Neural cell (in vitro differentiated cells): ENCODE results near the gene TNFAIP8L3. TPM values are rescaled to one million over a fixed set of nuclear protein-coding genes. Genes with fewer than 3 reads are reported as not detected.

ENCODE experiments used
- H2AFZ ChIP-seq: fragments of 200-600, 300-800 bp; sonication (generic), shearing (Covaris generic); 2 replicates; pipeline ENCODE4 v1.6.0; 2014; ENCODE audit warnings: low read depth, mild to moderate bottlenecking, antibody characterized with exemption, low read length, moderate library complexity
- H3F3A ChIP-seq: fragments of 200-600 bp; shearing (Covaris generic); 2 replicates; pipeline ENCODE4 v1.6.1; 2016; ENCODE audit warnings: mild to moderate bottlenecking, moderate library complexity, mixed read lengths, antibody characterized with exemption, low read length; ENCODE audit not compliant: insufficient read depth, poor library complexity, severe bottlenecking
- H3K27ac ChIP-seq: fragments of 200-600, 300-800 bp; sonication (generic), shearing (Covaris generic); 2 replicates; pipeline ENCODE4 v1.5.1; 2014; ENCODE audit warnings: mild to moderate bottlenecking, low read length, moderate library complexity
- H3K27me3 ChIP-seq: fragments of 300-800, 200-600 bp; sonication (generic), shearing (Covaris generic); 2 replicates; pipeline ENCODE4 v1.6.0; 2014; ENCODE audit warnings: mild to moderate bottlenecking, low read depth, low read length, moderate library complexity; ENCODE audit not compliant: insufficient read depth
- H3K36me3 ChIP-seq: fragments of 300-800, 200-600 bp; sonication (generic), shearing (Covaris generic); 2 replicates; pipeline ENCODE4 v1.5.1; 2014; ENCODE audit warnings: mild to moderate bottlenecking, antibody characterized with exemption, low read length, moderate library complexity; ENCODE audit not compliant: insufficient read depth
- H3K4me2 ChIP-seq: fragments of 300-800, 200-600 bp; sonication (generic), shearing (Covaris generic); 2 replicates; pipeline ENCODE4 v1.6.0; 2014; ENCODE audit warnings: mild to moderate bottlenecking, low read length
- H3K4me3 ChIP-seq: fragments of 300-800, 200-600 bp; sonication (generic), shearing (Covaris generic); 2 replicates; pipeline ENCODE4 v1.5.1; 2014; ENCODE audit warnings: mild to moderate bottlenecking, low read length, moderate library complexity
- H3K79me2 ChIP-seq: fragments of 200-600 bp; shearing (Covaris generic); replicated peaks from 2 replicates; pipeline ENCODE4 v1.6.0; 2014; ENCODE audit warnings: mild to moderate bottlenecking, low read length, moderate library complexity; ENCODE audit not compliant: insufficient read depth
- H3K9ac ChIP-seq: fragments of 300-800, 200-600 bp; sonication (generic), shearing (Covaris generic); 2 replicates; pipeline ENCODE4 v1.6.1; 2016; ENCODE audit warnings: mild to moderate bottlenecking, low read length, mixed read lengths
- H3K9me2 ChIP-seq: fragments of 200-600 bp; shearing (Covaris generic); 2 replicates; pipeline ENCODE4 v1.6.1; 2016; ENCODE audit warnings: mild to moderate bottlenecking, low read length, mixed read lengths; ENCODE audit not compliant: insufficient read depth
- H3K9me3 ChIP-seq: fragments of 200-600, 300-800 bp; sonication (generic), shearing (Covaris generic); 2 replicates; pipeline ENCODE4 v1.6.1; 2016; ENCODE audit warnings: mild to moderate bottlenecking, mixed run types, low read length, moderate library complexity, mixed read lengths
- H4K20me1 ChIP-seq: fragments of 200-600 bp; shearing (Covaris generic); 2 replicates; pipeline ENCODE4 v1.6.1; 2016; ENCODE audit warnings: mild to moderate bottlenecking, mixed run types; ENCODE audit not compliant: insufficient read depth
- CTCF ChIP-seq: fragments of 450-650 bp; IDR thresholded peaks from 2 replicates; pipeline ENCODE4 v1.5.1; 2014; ENCODE audit warnings: antibody characterized with exemption, mild to moderate bottlenecking, moderate library complexity; ENCODE audit not compliant: poor library complexity, severe bottlenecking
- EP300 ChIP-seq: fragments of 450-650 bp; conservative IDR thresholded peaks from 2 replicates; pipeline ENCODE4 v1.6.1; 2014; ENCODE audit warnings: antibody characterized with exemption, mild to moderate bottlenecking, moderate library complexity; ENCODE audit not compliant: poor library complexity, severe bottlenecking
- EZH2 ChIP-seq: fragments of 200-600, 300-800 bp; shearing (Covaris generic), sonication (generic); IDR thresholded peaks from 2 replicates; pipeline ENCODE4 v1.6.1; 2014; ENCODE audit warnings: antibody characterized with exemption, low read length, borderline replicate concordance, mild to moderate bottlenecking; ENCODE audit not compliant: insufficient read depth, poor library complexity, severe bottlenecking
- MXI1 ChIP-seq: fragments of 450-650 bp; conservative IDR thresholded peaks from 2 replicates; pipeline ENCODE4 v1.6.1; 2014; ENCODE audit warnings: antibody characterized with exemption, mild to moderate bottlenecking; ENCODE audit not compliant: poor library complexity, severe bottlenecking
- POLR2AphosphoS5 ChIP-seq: IDR thresholded peaks from 2 replicates; pipeline ENCODE4 v1.6.1; 2012
- RAD21 ChIP-seq: fragments of 450-650 bp; conservative IDR thresholded peaks from 2 replicates; pipeline ENCODE4 v1.6.1; 2014; ENCODE audit warnings: antibody characterized with exemption, mild to moderate bottlenecking, moderate library complexity
- REST ChIP-seq: IDR thresholded peaks from 2 replicates; pipeline ENCODE4 v1.6.1; 2012; ENCODE audit warnings: borderline replicate concordance
- SMC3 ChIP-seq: fragments of 450-650 bp; conservative IDR thresholded peaks from 2 replicates; pipeline ENCODE4 v1.6.1; 2014; ENCODE audit warnings: antibody characterized with exemption, mild to moderate bottlenecking, moderate library complexity; ENCODE audit not compliant: poor library complexity
- TAF1 ChIP-seq: IDR thresholded peaks from 2 replicates; pipeline ENCODE4 v1.6.1; 2012; ENCODE audit warnings: low read depth
- polyA plus RNA-seq: library from polyadenylated mRNA; depleted of rRNA; stranded (reverse); fragments of >200 nt; gene quantifications from 2 replicates; pipeline ENCODE4 v1.2.3, GENCODE V29; 2014

Gene TNFAIP8L3
- polyA plus RNA-seq, 1 donor from 2014 or later, result 0.16 TPM

- Histone ChIP-seq H3K27me3 (peaks cover 32% of the 10 kb centered on the region), H3K4me3 (no peak overlapping the region), H4K20me1 (no peaks in the 10 kb centered on the region), H3K79me2 (no peaks in the 10 kb centered on the region), H3K27ac (no peak overlapping the region), H3K9me2 (no peaks in the 10 kb centered on the region), H3K9ac (no peak overlapping the region), H3K36me3 (no peaks in the 10 kb centered on the region), H3F3A (no peaks in the 10 kb centered on the region), H2AFZ (no peak overlapping the region), H3K4me2 (no peak overlapping the region), H3K9me3 (no peaks in the 10 kb centered on the region)
- TF ChIP-seq EP300, result no peak
- TF ChIP-seq TAF1, result no peak
- TF ChIP-seq RAD21, result no peak
- no peak for TF ChIP-seq CTCF
- TF ChIP-seq REST, result no peak
- TF ChIP-seq POLR2AphosphoS5, result no peak
Measured at GRCh38 chr15:51088585-51088984, 6.1 kb downstream of the TNFAIP8L3 start.

GRCh38 chr15:51087513-51087912, 7.2 kb downstream of the TNFAIP8L3 start:
- Histone ChIP-seq H2AFZ (no peak overlapping the region), H3K9me3 (no peaks in the 10 kb centered on the region), H3K4me2 (no peak overlapping the region), H3K27ac (no peak overlapping the region), H3F3A (no peaks in the 10 kb centered on the region), H4K20me1 (no peaks in the 10 kb centered on the region), H3K27me3 (peaks cover 21% of the 10 kb centered on the region), H3K36me3 (no peaks in the 10 kb centered on the region), H3K9me2 (no peaks in the 10 kb centered on the region), H3K4me3 (no peak overlapping the region), H3K9ac (no peak overlapping the region), H3K79me2 (no peaks in the 10 kb centered on the region)
- TF ChIP-seq SMC3 (no peak), POLR2AphosphoS5 (no peak), CTCF (no peak), MXI1 (no peak), EP300 (no peak), TAF1 (no peak), RAD21 (no peak), REST (no peak), EZH2 (no peak)
